ENCODE measurements around the gene BBC3.

Gene BBC3

GRCh38 chr19:47195434-47195833 lies 35.6 kb downstream of the BBC3 start:
- TF ChIP-seq ZFX (IDR thresholded peaks at IDR 0.05; ENCODE audit: borderline replicate concordance), result no peak
- TF ChIP-seq CTCF (IDR thresholded peaks at IDR 0.05), result no peak
- no peak overlapping the region for H3K27ac ChIP-seq

- TF ChIP-seq CTCF (IDR thresholded peaks at IDR 0.05) (no peak), ZFX (IDR thresholded peaks at IDR 0.05; ENCODE audit: borderline replicate concordance) (no peak)
Measured at GRCh38 chr19:47190167-47190727, 40.8 kb downstream of the BBC3 start.

GRCh38 chr19:47188507-47189033 lies 42.4 kb downstream of the BBC3 start:
- no peak for TF ChIP-seq CTCF (IDR thresholded peaks at IDR 0.05)
- no peak for TF ChIP-seq ZFX (IDR thresholded peaks at IDR 0.05; ENCODE audit: borderline replicate concordance)
- peak overlapping the region; percentile 57 for H3K27ac ChIP-seq

More at GRCh38 chr19:47190167-47190727, 40.8 kb downstream of the BBC3 start:
- H3K27ac ChIP-seq, result peak overlapping the region; percentile 57

- H3K27ac ChIP-seq, result peak overlapping the region; percentile 57
- TF ChIP-seq ZFX (IDR thresholded peaks at IDR 0.05; ENCODE audit: borderline replicate concordance), result no peak
- no peak for TF ChIP-seq CTCF (IDR thresholded peaks at IDR 0.05)
Measured at GRCh38 chr19:47187797-47188196, 43.2 kb downstream of the BBC3 start.

- TF ChIP-seq ZFX (IDR thresholded peaks at IDR 0.05; ENCODE audit: borderline replicate concordance) (no peak), CTCF (IDR thresholded peaks at IDR 0.05) (no peak)
- peak overlapping the region; percentile 22; the same call in 1 of the 2 replicates for H3K27ac ChIP-seq
Measured at GRCh38 chr19:47187335-47187655, 43.7 kb downstream of the BBC3 start.

GRCh38 chr19:47186446-47187334 lies 44.3 kb downstream of the BBC3 start:
- peak overlapping the region; percentile 22; the same call in 1 of the 2 replicates for H3K27ac ChIP-seq
- no peak for TF ChIP-seq CTCF (IDR thresholded peaks at IDR 0.05)
- TF ChIP-seq ZFX (IDR thresholded peaks at IDR 0.05; ENCODE audit: borderline replicate concordance), result no peak

GRCh38 chr19:47183601-47184000 lies 47.4 kb downstream of the BBC3 start:
- no peak overlapping the region for H3K27ac ChIP-seq
- TF ChIP-seq CTCF (IDR thresholded peaks at IDR 0.05), result no peak
- TF ChIP-seq ZFX (IDR thresholded peaks at IDR 0.05; ENCODE audit: borderline replicate concordance), result no peak

All from 22Rv1 (cell line).